GM18517 (cell line): ENCODE data around the gene COQ8B.

Experiments used
- ATAC-seq: cut with Tn5 transposase; IDR thresholded peaks from one replicate; pipeline ENCODE4 v1.9.1; 2021; ENCODE audit warnings: mild to moderate bottlenecking, moderate library complexity; ENCODE audit not compliant: unreplicated experiment

COQ8B gene

GRCh38 chr19:40718774-40719391 is 2.2 kb upstream of the COQ8B start:
- no peak for ATAC-seq

- ATAC-seq: no peak
Observed at GRCh38 chr19:40717880-40718773, 1.4 kb upstream of the COQ8B start.

- peak; percentile 4 for ATAC-seq
Observed at GRCh38 chr19:40717325-40717879, 716 bp upstream of the COQ8B start.

GRCh38 chr19:40716031-40716481 is 630 bp downstream of the COQ8B start:
- no peak for ATAC-seq

- ATAC-seq: no peak
Observed at GRCh38 chr19:40714441-40715299, 2.0 kb downstream of the COQ8B start.

- ATAC-seq: no peak
Observed at GRCh38 chr19:40713939-40714338, 2.7 kb downstream of the COQ8B start.

GRCh38 chr19:40709817-40710216 is 6.9 kb downstream of the COQ8B start:
- no peak for ATAC-seq

- no peak for ATAC-seq
Observed at GRCh38 chr19:40707615-40708014, 9.1 kb downstream of the COQ8B start.

GRCh38 chr19:40705950-40706619 is 10.6 kb downstream of the COQ8B start:
- no peak for ATAC-seq

GRCh38 chr19:40705362-40705651 is 11.4 kb downstream of the COQ8B start:
- ATAC-seq: no peak

- no peak for ATAC-seq
Observed at GRCh38 chr19:40704491-40705361, 12.0 kb downstream of the COQ8B start.

GRCh38 chr19:40703029-40703755 is 13.5 kb downstream of the COQ8B start:
- ATAC-seq: no peak

GRCh38 chr19:40702337-40703012 is 14.2 kb downstream of the COQ8B start:
- ATAC-seq: no peak

GRCh38 chr19:40701758-40702157 is 14.9 kb downstream of the COQ8B start:
- ATAC-seq: no peak

GRCh38 chr19:40700083-40700482 is 16.6 kb downstream of the COQ8B start:
- ATAC-seq: no peak

- no peak for ATAC-seq
Observed at GRCh38 chr19:40697007-40697406, 19.7 kb downstream of the COQ8B start.

GRCh38 chr19:40695881-40696280 is 20.8 kb downstream of the COQ8B start:
- ATAC-seq: no peak

- ATAC-seq: no peak
Observed at GRCh38 chr19:40693896-40694295, 22.8 kb downstream of the COQ8B start.
